HepG2 (cell line): ENCODE data around the gene TMTC4. TPM values are rescaled to one million over a fixed set of nuclear protein-coding genes. Genes with fewer than 3 reads are reported as not detected.

Source experiments
- BHLHE40 ChIP-seq: IDR thresholded peaks from 2 replicates; pipeline ENCODE4 v1.6.1; 2011; ENCODE audit warnings: low read length, improper control_type of control experiment
- CHD2 ChIP-seq: IDR thresholded peaks from 2 replicates; pipeline ENCODE4 v1.6.1; 2011; ENCODE audit warnings: low read depth, low read length, improper control_type of control experiment
- FOXK1 ChIP-seq: sonication (generic); formaldehyde crosslinking; IDR thresholded peaks from 2 replicates; pipeline ENCODE4 v1.4.0; 2020; ENCODE audit warnings: low read depth, missing genetic modification reagents, borderline replicate concordance
- JUNB ChIP-seq: sonication (generic); formaldehyde crosslinking; IDR thresholded peaks from 2 replicates; pipeline ENCODE4 v1.8.0; 2022; ENCODE audit warnings: missing genetic modification reagents, mild to moderate bottlenecking, borderline replicate concordance
- KDM1A ChIP-seq: IDR thresholded peaks from 2 replicates; pipeline ENCODE4 v1.6.1; 2016; ENCODE audit warnings: missing compliant biosample characterization
- NONO ChIP-seq, 2 experiments: fragments of 450-650 bp in 1 of 2; sonication (generic) in 1 of 2; formaldehyde crosslinking in 1 of 2; IDR thresholded peaks in 1 of 2; conservative IDR thresholded peaks in 1 of 2; 2 replicates each; pipeline versions ENCODE4 v1.6.1 to v1.8.0; 2017 to 2022; ENCODE audit warnings: mild to moderate bottlenecking in 1 of 2, missing genetic modification reagents in 1 of 2, moderate library complexity in 1 of 2
- NR2C2 ChIP-seq: sonication (generic); formaldehyde crosslinking; IDR thresholded peaks from 2 replicates; pipeline ENCODE4 v1.4.0; 2020; ENCODE audit warnings: missing genetic modification reagents, mild to moderate bottlenecking, moderate library complexity, borderline replicate concordance
- PHF8 ChIP-seq: sonication (generic); formaldehyde crosslinking; IDR thresholded peaks from 2 replicates; pipeline ENCODE4 v1.5.0; 2020; ENCODE audit warnings: missing genetic modification reagents
- RBFOX2 ChIP-seq: fragments of 200-400 bp; formaldehyde crosslinking; IDR thresholded peaks from 2 replicates; pipeline ENCODE4 v1.6.1; 2017; ENCODE audit warnings: low read depth, mild to moderate bottlenecking, low read length
- RXRB ChIP-seq: IDR thresholded peaks from 2 replicates; pipeline ENCODE4 v1.6.1; 2016; ENCODE audit warnings: borderline replicate concordance, missing genetic modification reagents, missing compliant biosample characterization
- SATB2 ChIP-seq: sonication (generic); formaldehyde crosslinking; IDR thresholded peaks from 2 replicates; pipeline ENCODE4 v1.5.0; 2020; ENCODE audit warnings: missing genetic modification reagents
- SMARCC2 ChIP-seq: fragments of 450-650 bp; IDR thresholded peaks from 2 replicates; pipeline ENCODE4 v1.6.1; 2017; ENCODE audit warnings: antibody characterized with exemption, mild to moderate bottlenecking
- ZBTB42 ChIP-seq: sonication (generic); formaldehyde crosslinking; IDR thresholded peaks from 2 replicates; pipeline ENCODE4 v1.5.0; 2020; ENCODE audit warnings: mild to moderate bottlenecking, missing genetic modification reagents
- ZFX ChIP-seq: sonication (generic); formaldehyde crosslinking; IDR thresholded peaks from 2 replicates; pipeline ENCODE4 v1.4.0; 2020; ENCODE audit warnings: mild to moderate bottlenecking, low read depth, missing genetic modification reagents, moderate library complexity
- ZMYM2 ChIP-seq: sonication (generic); formaldehyde crosslinking; IDR thresholded peaks from 2 replicates; pipeline ENCODE4 v1.8.0; 2022; ENCODE audit warnings: mild to moderate bottlenecking, missing genetic modification reagents
- ZNF207 ChIP-seq: fragments of 450-650 bp; IDR thresholded peaks from 2 replicates; pipeline ENCODE4 v1.6.1; 2016; ENCODE audit warnings: antibody characterized with exemption, borderline replicate concordance
- ZNF253 ChIP-seq: sonication (generic); formaldehyde crosslinking; IDR thresholded peaks from 2 replicates; pipeline ENCODE4 v1.8.0; 2022; ENCODE audit warnings: mild to moderate bottlenecking, missing genetic modification reagents, borderline replicate concordance
- ZNF296 ChIP-seq: sonication (generic); formaldehyde crosslinking; conservative IDR thresholded peaks from 2 replicates; pipeline ENCODE4 v1.5.0; 2020; ENCODE audit warnings: mild to moderate bottlenecking, missing genetic modification reagents
- ZNF562 ChIP-seq: sonication (generic); formaldehyde crosslinking; IDR thresholded peaks from 2 replicates; pipeline ENCODE4 v1.8.0; 2022; ENCODE audit warnings: missing genetic modification reagents, borderline replicate concordance
- ZNF879 ChIP-seq: sonication (generic); formaldehyde crosslinking; IDR thresholded peaks from 2 replicates; pipeline ENCODE4 v1.8.1; 2023; ENCODE audit warnings: missing genetic modification reagents
- polyA plus RNA-seq, 8 experiments: library from polyadenylated mRNA; depleted of rRNA in 3 of 8; stranded (reverse) in 7 of 8; unstranded in 1 of 8; fragments of >200 nt; fragmentation: Illumina TruSeq in 4 of 8; extraction: Trizol in 4 of 8; gene quantifications; 2 replicates each; pipeline versions ENCODE4 v1.2.1 to v1.2.3, GENCODE V29; 2011 to 2016; ENCODE audit warnings: low read depth in 4 of 8, missing spikeins in 1 of 8, mixed read lengths in 1 of 8; ENCODE audit not compliant: insufficient read depth in 1 of 8
- total RNA-seq, 5 experiments: library from RNA; depleted of rRNA; stranded (reverse); fragments of >200 nt; fragmentation: Illumina TruSeq; extraction: Trizol; gene quantifications; 2 replicates each; pipeline ENCODE4 v1.2.3, GENCODE V29; 2016; ENCODE audit warnings: low read depth in 1 of 5
- TF ChIP-seq, protein P1 (sequence below): sonication (generic); formaldehyde crosslinking; IDR thresholded peaks from 2 replicates; pipeline ENCODE4 v1.4.0; 2020; ENCODE audit warnings: missing genetic modification reagents
- TF ChIP-seq, protein P2 (sequence below): sonication (generic); formaldehyde crosslinking; IDR thresholded peaks from 2 replicates; pipeline ENCODE4 v1.5.1; 2020; ENCODE audit warnings: mild to moderate bottlenecking, missing genetic modification reagents, moderate library complexity
- TF ChIP-seq, protein P3 (sequence below): sonication (generic); formaldehyde crosslinking; IDR thresholded peaks from 2 replicates; pipeline ENCODE4 v1.8.0; 2022; ENCODE audit warnings: low read depth, missing genetic modification reagents

TMTC4 gene
- total and polyA plus RNA-seq, 2 of the 13 experiments (the other 11 are each of a cell fraction or from before 2014, with no cell fraction given), result 16.0 to 22.6 TPM

DNA sequence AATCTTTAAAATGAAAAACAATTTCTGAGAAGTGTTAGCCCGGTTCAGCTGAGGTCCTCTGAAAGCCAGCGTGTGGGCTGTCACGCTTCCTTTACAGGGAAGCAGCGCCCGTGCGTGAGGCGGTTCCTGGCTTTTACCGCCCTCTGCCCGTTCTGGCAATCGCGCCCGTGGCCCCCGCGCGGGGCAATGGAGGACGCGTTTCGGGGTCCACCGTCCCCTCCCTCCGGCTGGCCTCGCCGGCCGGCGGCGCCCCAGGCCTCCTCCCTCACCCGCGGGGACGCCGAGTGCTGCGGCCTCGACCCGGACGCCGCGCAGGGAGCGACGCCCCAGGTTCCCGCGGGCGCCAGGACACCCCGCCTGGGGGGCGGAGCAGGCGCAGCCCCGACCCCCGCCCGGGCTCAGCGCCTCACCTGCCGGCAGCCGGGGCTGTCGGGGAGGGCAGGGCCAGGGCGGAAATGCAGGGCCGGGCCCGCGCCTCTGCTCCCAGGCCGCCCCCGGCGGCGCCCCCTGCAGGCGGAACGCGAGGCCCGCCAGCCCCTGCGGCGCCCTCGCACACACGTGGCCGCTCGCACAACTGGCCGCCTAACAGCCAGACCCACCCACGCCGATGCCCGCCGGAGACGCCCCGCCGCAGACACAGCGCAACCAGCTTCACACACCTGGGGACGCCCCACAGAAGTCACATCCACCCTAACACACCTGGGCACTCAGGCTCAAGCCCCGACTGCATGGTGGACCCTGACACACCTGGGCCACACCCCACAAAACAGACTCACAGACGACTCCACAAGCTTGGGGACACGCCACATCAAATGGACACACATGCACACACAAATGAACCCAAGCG lies 86.0 kb downstream of the TMTC4 start, which contains the start of gene GGACT (continued):
- TF ChIP-seq ZNF562 (peak; percentile 83; the same call in 1 of the 2 replicates), NR2C2 (CRISPR knock-in tag) (peak; percentile 17; the same call in 1 of the 2 replicates), ZNF296 (CRISPR knock-in tag) (no peak), ZNF253 (peak; percentile 61; the same call in 1 of the 2 replicates), SATB2 (no peak), NONO (IDR thresholded peaks at IDR 0.05) (no peak), NONO (CRISPR knock-in tag; conservative IDR thresholded peaks at IDR 0.05) (peak; percentile 71; the same call in 1 of the 2 replicates), ZNF879 (CRISPR knock-in tag) (peak; percentile 56; the same call in 1 of the 2 replicates), ZMYM2 (CRISPR knock-in tag) (0 out of 2 replicates have a peak, but pooled peaks have one; percentile 38), RBFOX2 (peak; percentile 82; the same call in 1 of the 2 replicates), JUNB (0 out of 2 replicates have a peak, but pooled peaks have one; percentile 12), PHF8 (CRISPR knock-in tag) (peak; percentile 52), RXRB (CRISPR knock-in tag) (no peak), ZNF207 (no peak), KDM1A (no peak), ZFX (CRISPR knock-in tag) (peak; percentile 82), SMARCC2 (no peak), ZBTB42 (CRISPR knock-in tag) (no peak), CHD2 (no peak), FOXK1 (CRISPR knock-in tag) (no peak), BHLHE40 (0 out of 2 replicates have a peak, but pooled peaks have one; percentile 27)
- TF ChIP-seq, protein P1, sequence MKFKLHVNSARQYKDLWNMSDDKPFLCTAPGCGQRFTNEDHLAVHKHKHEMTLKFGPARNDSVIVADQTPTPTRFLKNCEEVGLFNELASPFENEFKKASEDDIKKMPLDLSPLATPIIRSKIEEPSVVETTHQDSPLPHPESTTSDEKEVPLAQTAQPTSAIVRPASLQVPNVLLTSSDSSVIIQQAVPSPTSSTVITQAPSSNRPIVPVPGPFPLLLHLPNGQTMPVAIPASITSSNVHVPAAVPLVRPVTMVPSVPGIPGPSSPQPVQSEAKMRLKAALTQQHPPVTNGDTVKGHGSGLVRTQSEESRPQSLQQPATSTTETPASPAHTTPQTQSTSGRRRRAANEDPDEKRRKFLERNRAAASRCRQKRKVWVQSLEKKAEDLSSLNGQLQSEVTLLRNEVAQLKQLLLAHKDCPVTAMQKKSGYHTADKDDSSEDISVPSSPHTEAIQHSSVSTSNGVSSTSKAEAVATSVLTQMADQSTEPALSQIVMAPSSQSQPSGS (CRISPR knock-in tag), result no peak
- TF ChIP-seq, protein P2, sequence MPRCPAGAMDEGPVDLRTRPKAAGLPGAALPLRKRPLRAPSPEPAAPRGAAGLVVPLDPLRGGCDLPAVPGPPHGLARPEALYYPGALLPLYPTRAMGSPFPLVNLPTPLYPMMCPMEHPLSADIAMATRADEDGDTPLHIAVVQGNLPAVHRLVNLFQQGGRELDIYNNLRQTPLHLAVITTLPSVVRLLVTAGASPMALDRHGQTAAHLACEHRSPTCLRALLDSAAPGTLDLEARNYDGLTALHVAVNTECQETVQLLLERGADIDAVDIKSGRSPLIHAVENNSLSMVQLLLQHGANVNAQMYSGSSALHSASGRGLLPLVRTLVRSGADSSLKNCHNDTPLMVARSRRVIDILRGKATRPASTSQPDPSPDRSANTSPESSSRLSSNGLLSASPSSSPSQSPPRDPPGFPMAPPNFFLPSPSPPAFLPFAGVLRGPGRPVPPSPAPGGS (CRISPR knock-in tag), result peak; percentile 88; the same call in 1 of the 2 replicates
- TF ChIP-seq, protein P3, sequence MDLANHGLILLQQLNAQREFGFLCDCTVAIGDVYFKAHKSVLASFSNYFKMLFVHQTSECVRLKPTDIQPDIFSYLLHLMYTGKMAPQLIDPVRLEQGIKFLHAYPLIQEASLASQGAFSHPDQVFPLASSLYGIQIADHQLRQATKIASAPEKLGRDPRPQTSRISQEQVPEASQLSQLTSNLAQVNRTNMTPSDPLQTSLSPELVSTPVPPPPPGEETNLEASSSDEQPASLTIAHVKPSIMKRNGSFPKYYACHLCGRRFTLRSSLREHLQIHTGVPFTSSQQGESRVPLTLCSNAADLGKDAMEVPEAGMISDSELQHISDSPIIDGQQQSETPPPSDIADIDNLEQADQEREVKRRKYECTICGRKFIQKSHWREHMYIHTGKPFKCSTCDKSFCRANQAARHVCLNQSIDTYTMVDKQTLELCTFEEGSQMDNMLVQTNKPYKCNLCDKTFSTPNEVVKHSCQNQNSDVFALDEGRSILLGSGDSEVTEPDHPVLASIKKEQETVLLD (CRISPR knock-in tag), result peak; percentile 86
